Endothelial cell of umbilical vein (primary cell): ENCODE measurements around the gene KTN1. TPM values are rescaled to one million over a fixed set of nuclear protein-coding genes. Genes with fewer than 3 reads are reported as not detected.

Source experiments
- BruUV-seq: library from RNA; stranded (reverse); fragments of 400-500 nt; replicated peaks from 2 replicates; lab custom pipeline; 2021; lab: Mats Ljungman, UMichigan
- CTCF ChIA-PET: fragments of 300-600, 350-600 bp; sonication (Branson Sonifier 250); formaldehyde crosslinking; loops from one replicate; lab custom pipeline; 2021; ENCODE audit warnings: antibody characterized with exemption, inconsistent platforms; lab: Charles Lee
- POLR2A ChIA-PET: fragments of 300-600, 350-600 bp; sonication (Branson Sonifier 250); formaldehyde crosslinking; loops from one replicate; lab custom pipeline; 2021; ENCODE audit warnings: antibody characterized with exemption, inconsistent platforms; lab: Charles Lee
- DNase-seq: peaks from one replicate; pipeline ENCODE4 v3.0.0-alpha.2; 2011; ENCODE audit warnings: low read depth, low spot score
- FAIRE-seq: peaks from 2 replicates; lab custom pipeline; 2011; peaks lifted over from hg19 to GRCh38; lab: Jason Lieb, UNC
- H2AFZ ChIP-seq: 2 replicates; pipeline ENCODE4 v1.6.0; 2012; ENCODE audit warnings: low read depth, low read length, control low read depth, inconsistent platforms
- H3K27ac ChIP-seq: 2 replicates; pipeline ENCODE4 v1.5.1; 2011; ENCODE audit warnings: low read depth, mild to moderate bottlenecking, control low read depth, low read length, moderate library complexity; ENCODE audit not compliant: insufficient read depth
- H3K27me3 ChIP-seq, 2 experiments: 2 replicates each; pipeline versions ENCODE4 v1.6.0 to v1.6.1; 2011; ENCODE audit warnings: low read length in 2 of 2, mixed read lengths in 1 of 2; ENCODE audit not compliant: control insufficient read depth in 2 of 2, insufficient read depth in 2 of 2
- H3K36me3 ChIP-seq, 2 experiments: 2 replicates in 1 of 2; 3 replicates in 1 of 2; pipeline ENCODE4 v1.5.1; 2011; ENCODE audit warnings: low read length in 2 of 2, mild to moderate bottlenecking in 1 of 2, moderate library complexity in 1 of 2; ENCODE audit not compliant: control insufficient read depth in 2 of 2, insufficient read depth in 2 of 2; ENCODE audit errors: extremely low read depth in 1 of 2
- H3K4me1 ChIP-seq: 3 replicates; pipeline ENCODE4 v1.5.1; 2011; ENCODE audit warnings: mild to moderate bottlenecking, low read length; ENCODE audit not compliant: control insufficient read depth, insufficient read depth; ENCODE audit errors: extremely low read depth
- H3K4me2 ChIP-seq: 2 replicates; pipeline ENCODE4 v1.6.1; 2011; ENCODE audit warnings: low read length, control low read depth, mixed read lengths; ENCODE audit not compliant: insufficient read depth
- H3K4me3 ChIP-seq, 3 experiments: fragments of 200-600 bp in 1 of 3; sonication (generic), shearing (Covaris generic) in 1 of 3; replicated peaks in 1 of 3; 2 replicates each; pipeline ENCODE4 v1.5.1; 2011 to 2016; ENCODE audit warnings: control low read depth in 3 of 3, low read length in 3 of 3, mild to moderate bottlenecking in 2 of 3, inconsistent platforms in 1 of 3, low read depth in 1 of 3, moderate library complexity in 1 of 3; ENCODE audit not compliant: insufficient read depth in 1 of 3
- H3K79me2 ChIP-seq: 2 replicates; pipeline ENCODE4 v1.6.0; 2012; ENCODE audit warnings: low read length, inconsistent platforms; ENCODE audit not compliant: control insufficient read depth, insufficient read depth
- H3K9ac ChIP-seq: replicated peaks from 2 replicates; pipeline ENCODE3; 2011; ENCODE audit warnings: low read length, control low read depth; ENCODE audit not compliant: insufficient read depth; ENCODE audit errors: extremely low read depth
- H3K9me1 ChIP-seq: replicated peaks from 3 replicates; pipeline ENCODE4 v1.6.0; 2011; ENCODE audit warnings: mild to moderate bottlenecking, low read length; ENCODE audit not compliant: control insufficient read depth, insufficient read depth; ENCODE audit errors: extremely low read depth
- H3K9me3 ChIP-seq: replicated peaks from 2 replicates; pipeline ENCODE4 v1.5.1; 2012; ENCODE audit warnings: low read length, inconsistent platforms; ENCODE audit not compliant: control insufficient read depth, insufficient read depth
- H4K20me1 ChIP-seq: replicated peaks from 2 replicates; pipeline ENCODE3; 2011; ENCODE audit warnings: mild to moderate bottlenecking, low read length; ENCODE audit not compliant: control insufficient read depth, insufficient read depth; ENCODE audit errors: extremely low read depth
- CTCF ChIP-seq, 2 donors: IDR thresholded peaks; 1 replicate in 1 of 2; 2 replicates in 1 of 2; pipeline ENCODE4 v1.5.1; 2011; ENCODE audit warnings: low read length in 2 of 2, mild to moderate bottlenecking in 2 of 2, moderate library complexity in 2 of 2, control low read depth in 1 of 2, inconsistent platforms in 1 of 2, low read depth in 1 of 2; ENCODE audit not compliant: insufficient read depth in 1 of 2; ENCODE audit errors: extremely low read depth in 1 of 2
- EZH2 ChIP-seq: IDR thresholded peaks from 2 replicates; pipeline ENCODE4 v1.6.1; 2012; ENCODE audit warnings: borderline replicate concordance, low read depth, mild to moderate bottlenecking, moderate library complexity, low read length, inconsistent platforms; ENCODE audit not compliant: severe bottlenecking
- FOS ChIP-seq: IDR thresholded peaks from 2 replicates; pipeline ENCODE4 v1.6.1; 2011; ENCODE audit warnings: mild to moderate bottlenecking, low read length, moderate library complexity, borderline replicate concordance; ENCODE audit not compliant: insufficient read depth
- GATA2 ChIP-seq: IDR thresholded peaks from 2 replicates; pipeline ENCODE4 v1.7.0; 2011; ENCODE audit warnings: low read depth, mild to moderate bottlenecking, moderate library complexity, mixed read lengths, low read length; ENCODE audit not compliant: insufficient read length, insufficient read depth
- JUN ChIP-seq: IDR thresholded peaks from 2 replicates; pipeline ENCODE4 v1.6.1; 2011; ENCODE audit warnings: borderline replicate concordance, low read depth; ENCODE audit not compliant: insufficient read length, insufficient read depth
- MAX ChIP-seq: IDR thresholded peaks from 2 replicates; pipeline ENCODE4 v1.6.1; 2011; ENCODE audit not compliant: insufficient read depth, insufficient read length
- MYC ChIP-seq: IDR thresholded peaks from one replicate; pipeline ENCODE4 v1.6.1; 2011; ENCODE audit warnings: mild to moderate bottlenecking, low read depth, low read length
- POLR2A ChIP-seq: IDR thresholded peaks from 2 replicates; pipeline ENCODE4 v1.6.1; 2012; ENCODE audit warnings: low read depth, mild to moderate bottlenecking, control low read depth, low read length
- POLR2AphosphoS5 ChIP-seq: IDR thresholded peaks from 2 replicates; pipeline ENCODE4 v1.6.1; 2012; ENCODE audit warnings: low read depth, mild to moderate bottlenecking, control low read depth, low read length, moderate library complexity; ENCODE audit not compliant: insufficient read depth
- dilution Hi-C: fragments of 300-500 bp; cut with MboI; formaldehyde crosslinking; loops from one replicate; pipeline ENCODE4 v1.15.0; 2019; ENCODE audit warnings: low sequenced_read_pairs; ENCODE audit not compliant: extremely low pct_ligation_motif_present
- intact Hi-C: fragments of 100-400 bp; cut with micrococcal nuclease; formaldehyde crosslinking; loops from one replicate; pipeline ENCODE4 v1.10.0; 2022
- polyA plus RNA-seq, 4 experiments: library from polyadenylated mRNA; depleted of rRNA in 3 of 4; stranded (reverse) in 3 of 4; unstranded in 1 of 4; fragments of >200 nt; gene quantifications; 2 replicates each; pipeline versions ENCODE4 v1.2.1 to v1.2.3, GENCODE V29; 2011 to 2012; ENCODE audit warnings: missing spikeins in 1 of 4
- total RNA-seq: library from RNA; stranded (reverse); gene quantifications from 2 replicates; pipeline ENCODE4 v1.2.3, GENCODE V29; 2021

Gene KTN1
- total and polyA plus RNA-seq, 2 donors (not counting 3 experiments of a cell fraction or from before 2014, with no cell fraction given): 33.2 to 148 TPM

- CTCF ChIA-PET: interaction anchor here (1.0 to 1.7 kb wide), 4 partner anchors 19 to 762 kb away, joined by 3 to 5 read pairs (median 5); no protein-coding TSS in a partner anchor
- BruUV-seq: no TSS peak
Observed at GRCh38 chr14:55712491-55712890, 132.5 kb downstream of the KTN1 start.

More at GRCh38 chr14:55712491-55712890, 132.5 kb downstream of the KTN1 start:
- intact Hi-C loops (no loop called here), dilution Hi-C loops (no loop called here)
- Histone ChIP-seq H3K9ac (no peak overlapping the region), H3K27ac (no peak overlapping the region), H3K4me2 (no peak overlapping the region), H3K36me3 (no peaks in the 10 kb centered on the region), H3K79me2 (no peaks in the 10 kb centered on the region), H3K4me3 (no peak overlapping the region), H4K20me1 (no peaks in the 10 kb centered on the region), H3K27me3 (no peaks in the 10 kb centered on the region), H2AFZ (no peak overlapping the region), H3K9me1 (no peaks in the 10 kb centered on the region), H3K4me1 (no peaks in the 10 kb centered on the region), H3K9me3 (no peaks in the 10 kb centered on the region)
- POLR2A ChIA-PET: no interaction called here
- FAIRE-seq (no peak), DNase-seq (no peak)
- TF ChIP-seq POLR2A (no peak), CTCF (IDR thresholded peaks at IDR 0.05; ENCODE audit: extremely low read depth in 1 of 2, insufficient read depth in 1 of 2, low read depth in 1 of 2, low read length in 2 of 2) (no peak), MAX (no peak), FOS (no peak), MYC (no peak), JUN (no peak), EZH2 (no peak), GATA2 (no peak), POLR2AphosphoS5 (no peak)
